T47D (cell line): Measurements from ENCODE around the gene SHC4.
"Not testable (repeated sequence)": the region's sequence is repeated elsewhere in the genome, so short reads cannot be mapped to it uniquely, and the experiment has no call there.

Source experiments
- DNase-seq, 2 experiments: peaks; one replicate each; pipeline versions ENCODE4 v3.0.0 to v3.0.0-alpha.2; 2011 to 2012; ENCODE audit warnings: low read depth in 1 of 2, low spot score in 1 of 2
- JUND ChIP-seq: IDR thresholded peaks from 2 replicates; pipeline ENCODE4 v1.6.1; 2012; ENCODE audit warnings: low read depth
- in situ Hi-C: cut with HindIII; loops from 2 replicates; pipeline ENCODE4 v1.10.0; 2016; ENCODE audit warnings: low sequenced_read_pairs, low pct_unique_long_range_greater_than_20kb

Gene SHC4

DNA sequence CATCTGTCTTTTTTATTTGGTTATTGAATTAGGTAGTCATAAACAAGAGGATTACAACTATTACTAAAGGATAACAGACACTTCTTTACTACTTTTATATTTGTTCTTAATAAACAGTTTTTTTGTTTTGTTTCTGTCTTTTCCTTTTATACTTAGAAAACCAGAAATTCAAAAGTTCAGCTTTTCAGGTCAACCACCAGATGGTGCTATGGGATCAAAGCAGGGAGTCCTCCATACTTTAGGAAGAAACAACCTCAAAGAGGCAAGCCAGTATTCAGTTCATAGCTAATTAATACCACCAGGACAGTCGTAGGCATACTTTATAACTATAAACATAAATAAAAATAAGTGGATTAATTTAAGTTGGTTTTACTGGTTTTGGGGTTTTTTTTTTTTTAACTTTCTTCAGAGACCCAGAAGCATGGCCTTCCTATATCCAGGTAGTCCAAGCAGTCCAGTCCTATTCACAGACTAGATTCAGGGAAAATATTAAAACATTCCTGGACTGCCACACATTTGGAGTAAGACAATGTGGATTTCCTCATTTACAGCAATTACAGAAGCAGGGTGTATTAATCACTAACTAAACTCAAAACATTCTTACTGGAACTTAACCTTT is 101.8 kb downstream of the SHC4 start:
- in situ Hi-C loops = no loop called here
- TF ChIP-seq JUND = no peak
- DNase-seq = peak; percentile 18 to 68

DNA sequence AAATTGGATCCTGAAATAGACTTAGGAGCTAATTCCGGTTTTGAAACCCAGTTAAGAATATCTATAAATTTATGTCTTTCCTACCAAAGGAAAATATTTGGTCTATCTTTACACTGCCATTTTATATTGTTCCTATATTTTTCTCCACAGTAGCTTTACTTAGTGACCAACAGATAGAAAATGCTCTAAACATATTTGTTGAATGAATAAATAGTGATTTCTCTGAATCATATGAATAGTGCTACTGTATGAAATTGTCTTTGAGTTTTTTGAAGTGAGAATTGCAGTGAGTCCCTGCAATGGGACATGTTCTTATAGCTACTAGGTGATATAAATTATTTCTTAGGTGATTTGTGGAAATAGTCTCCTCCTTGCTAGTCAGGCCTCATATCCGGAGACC is 104.3 kb downstream of the SHC4 start:
- TF ChIP-seq JUND = no peak
- no peak for DNase-seq
- in situ Hi-C loops = no loop called here

DNA sequence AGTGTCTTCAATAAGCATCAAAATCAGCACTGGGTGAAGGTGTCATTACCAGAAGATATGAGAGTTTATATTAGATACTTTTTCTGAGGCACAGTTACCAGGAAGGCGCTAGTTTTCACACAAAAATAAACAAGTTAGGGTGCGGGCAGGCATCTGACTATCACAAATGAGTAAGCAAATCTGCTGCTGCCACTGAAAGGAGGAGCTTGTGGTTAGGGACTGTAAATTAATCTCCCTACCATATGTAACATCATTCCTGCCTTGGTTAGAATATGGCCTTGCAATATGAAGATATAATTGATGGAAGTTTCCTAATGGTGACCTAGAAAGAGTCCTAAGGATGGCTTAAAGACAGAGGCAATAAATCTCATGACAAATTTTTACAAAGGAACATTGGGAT is 105.3 kb downstream of the SHC4 start:
- in situ Hi-C loops = no loop called here
- DNase-seq = no peak
- TF ChIP-seq JUND = no peak

DNA sequence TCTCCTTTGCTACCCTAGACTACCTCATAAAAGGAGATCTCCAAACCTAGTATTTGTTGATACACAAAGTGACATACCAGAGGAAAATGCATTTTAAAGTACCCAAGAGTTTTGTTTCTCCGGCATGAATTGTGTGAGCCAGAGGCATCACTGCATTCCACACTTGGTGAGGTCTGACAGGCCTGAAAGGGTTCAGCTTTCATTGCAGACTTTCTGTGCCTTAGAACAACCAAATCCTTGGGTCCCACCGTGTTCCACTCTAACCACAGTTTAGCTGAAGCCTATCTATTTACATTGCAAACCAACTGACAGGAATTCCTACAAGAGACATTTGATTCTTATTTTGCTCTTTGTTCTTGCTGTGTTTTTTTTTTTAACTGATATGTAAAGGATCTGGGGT is 106.8 kb downstream of the SHC4 start:
- no peak for DNase-seq
- no peak for TF ChIP-seq JUND
- in situ Hi-C loops = no loop called here

DNA sequence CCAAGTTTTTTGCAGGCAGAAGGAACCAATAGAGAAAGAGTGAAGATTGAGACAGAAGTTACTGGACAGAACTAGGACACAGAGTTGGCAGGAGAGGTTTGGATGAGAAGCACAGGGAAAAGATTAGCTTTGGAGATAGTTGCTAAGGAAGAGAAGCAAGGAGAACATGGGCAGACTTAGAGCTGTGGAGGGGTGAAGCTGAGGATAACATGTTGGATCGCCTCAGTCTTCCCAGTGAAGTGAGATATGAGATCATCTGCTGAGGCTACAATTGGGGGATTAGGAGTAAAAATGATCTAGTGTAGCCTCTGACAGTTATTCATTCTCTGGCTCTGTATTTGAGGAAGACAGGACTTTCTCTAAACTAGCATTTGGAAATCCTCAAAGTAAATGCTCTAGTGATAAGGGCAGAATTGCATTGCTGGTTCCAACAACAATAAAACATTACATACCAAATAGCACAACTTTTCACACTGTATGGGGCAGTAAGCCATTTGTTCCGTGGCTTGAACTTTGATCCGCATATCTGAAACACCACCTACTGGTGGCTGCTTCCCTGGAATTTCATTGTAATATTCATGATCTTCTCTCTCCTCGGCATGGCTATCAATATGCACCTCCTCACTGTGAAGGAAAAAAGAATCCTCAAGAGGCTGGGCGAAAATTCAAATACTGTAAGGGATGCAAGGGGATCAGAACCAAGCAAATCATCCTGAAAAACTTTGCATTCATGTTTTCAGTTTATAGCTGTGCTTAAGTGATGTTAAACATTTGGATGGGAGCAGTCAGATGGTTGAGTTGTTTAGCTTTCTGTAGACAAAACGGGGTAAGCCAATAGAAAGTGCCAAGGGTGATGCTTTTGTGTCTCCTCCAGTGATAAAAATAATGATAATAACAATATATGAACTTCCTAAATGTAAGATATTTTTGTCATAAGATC is 107.9 kb downstream of the SHC4 start:
- no peak for TF ChIP-seq JUND
- in situ Hi-C loops = no loop called here

DNA sequence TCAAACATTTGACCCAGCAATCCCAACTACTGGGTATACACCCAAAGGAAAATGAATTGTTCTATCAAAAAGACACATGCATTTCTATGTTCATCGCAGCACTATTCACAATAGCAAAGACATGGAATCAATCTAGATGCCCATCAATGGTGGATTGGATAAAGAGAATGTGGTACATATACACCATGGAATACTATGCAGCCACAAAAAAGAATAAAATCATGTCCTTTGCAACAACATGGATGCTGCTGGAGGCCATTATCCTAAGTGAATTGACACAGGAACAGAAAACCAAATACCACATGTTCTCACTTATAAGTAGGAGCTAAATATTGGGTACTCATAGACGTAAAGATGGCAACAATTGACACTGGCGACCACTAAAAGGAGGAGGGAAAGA is 109.3 kb downstream of the SHC4 start:
- DNase-seq, in situ Hi-C loops: not testable (repeated sequence)

More for the DNA sequence above, 107.9 kb downstream of the SHC4 start:
- peak in 1 of 2 experiments; percentile 32 for DNase-seq

DNA sequence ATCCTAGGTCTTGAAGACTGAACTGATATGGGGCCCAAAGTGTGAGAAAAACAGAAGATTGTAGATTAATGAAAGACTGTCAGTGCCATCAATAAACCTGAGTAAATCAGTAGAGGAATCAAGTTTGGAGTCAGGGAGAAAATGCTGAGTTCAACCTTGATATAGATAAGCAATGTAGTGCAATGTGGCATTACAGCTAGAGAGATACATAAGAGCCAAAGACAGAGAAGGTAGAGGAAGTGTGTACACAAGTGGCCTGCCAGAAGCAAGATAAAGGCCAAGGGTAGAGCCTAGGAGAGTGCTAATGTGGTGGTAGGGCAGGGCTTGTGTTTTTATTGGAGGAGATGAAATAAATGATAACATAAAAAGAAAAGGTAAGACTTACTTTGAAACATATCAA is 111.8 kb downstream of the SHC4 start:
- in situ Hi-C loops = no loop called here
- DNase-seq = no peak
- no peak for TF ChIP-seq JUND

DNA sequence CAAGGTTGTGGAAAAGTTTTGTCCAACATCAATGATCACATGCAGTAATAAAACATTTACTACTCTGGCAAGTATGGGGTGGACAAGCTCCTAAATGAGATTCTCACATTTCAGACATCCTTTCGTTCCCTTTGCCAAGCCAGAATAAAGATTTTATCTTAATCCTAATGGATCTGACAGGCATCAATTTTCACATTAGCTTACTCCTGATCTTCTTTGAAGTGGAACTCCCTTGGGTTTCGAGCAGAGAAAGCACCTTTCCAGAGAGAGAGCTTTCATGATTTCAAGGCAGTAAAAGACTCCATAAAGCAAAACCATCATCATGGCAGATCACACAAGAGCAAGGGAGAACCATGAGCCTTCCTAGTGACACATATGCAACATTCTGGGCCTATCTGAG is 113.1 kb downstream of the SHC4 start:
- no peak for TF ChIP-seq JUND
- DNase-seq = no peak
- in situ Hi-C loops = no loop called here

DNA sequence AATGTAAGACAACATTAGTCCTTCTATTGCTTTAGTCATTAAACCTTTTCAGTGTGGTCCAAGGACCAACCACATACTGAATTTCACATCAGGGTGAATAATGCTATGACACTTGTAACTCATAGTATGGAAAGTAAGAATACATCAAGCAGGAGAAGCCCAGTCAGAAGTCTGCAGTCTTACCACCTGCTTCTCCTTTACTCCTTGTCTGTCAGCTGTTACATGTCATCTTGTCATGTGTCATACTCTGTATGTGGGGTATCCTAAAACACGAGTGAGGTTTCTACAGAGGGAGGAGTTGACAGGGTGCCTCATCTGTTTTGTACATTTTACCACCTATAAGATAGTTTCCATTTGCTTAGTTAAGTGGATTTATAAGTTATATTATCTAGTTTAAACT is 118.6 kb downstream of the SHC4 start:
- DNase-seq = no peak
- no peak for TF ChIP-seq JUND
- in situ Hi-C loops = no loop called here

DNA sequence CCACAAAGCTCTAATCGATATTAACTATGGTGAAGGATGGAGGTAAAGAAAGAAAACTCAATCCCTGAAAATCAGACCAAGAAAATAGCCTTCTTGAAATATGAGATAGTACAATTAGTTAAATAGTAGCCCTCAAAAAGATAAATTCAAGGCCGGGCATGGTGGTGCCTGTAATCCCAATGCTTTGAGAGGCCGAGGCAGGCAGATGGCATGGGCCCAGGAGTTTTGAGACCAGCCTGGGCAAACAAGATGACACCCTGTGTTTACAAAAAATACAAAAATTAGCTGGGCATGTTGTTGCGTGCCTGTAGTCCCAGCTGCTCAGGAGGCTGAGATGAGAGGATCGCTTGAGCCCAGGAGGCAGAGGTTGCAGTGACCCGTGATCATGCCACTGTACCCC is 121.2 kb downstream of the SHC4 start:
- no peak for DNase-seq
- in situ Hi-C loops = no loop called here
- TF ChIP-seq JUND = no peak

DNA sequence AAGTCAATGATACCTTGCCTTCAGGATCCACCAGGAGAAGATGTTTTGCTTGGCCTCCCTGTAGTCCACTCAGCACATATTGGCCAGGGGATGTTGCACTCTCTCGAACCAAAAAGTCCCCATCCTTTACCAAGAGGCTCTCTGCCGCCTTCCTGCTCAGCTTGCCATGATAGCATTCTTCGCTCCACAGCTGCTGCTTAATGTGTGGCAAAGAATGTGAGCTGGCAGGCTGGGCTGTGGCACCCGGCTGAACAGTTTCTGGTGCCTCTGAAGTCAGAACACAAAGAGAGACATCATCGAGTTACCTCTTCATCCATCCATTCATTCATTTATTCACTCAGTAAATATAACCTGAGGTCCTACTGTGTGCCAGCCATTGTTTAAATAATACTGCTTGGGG is 129.0 kb downstream of the SHC4 start:
- no peak for TF ChIP-seq JUND
- in situ Hi-C loops = no loop called here
- DNase-seq = no peak

DNA sequence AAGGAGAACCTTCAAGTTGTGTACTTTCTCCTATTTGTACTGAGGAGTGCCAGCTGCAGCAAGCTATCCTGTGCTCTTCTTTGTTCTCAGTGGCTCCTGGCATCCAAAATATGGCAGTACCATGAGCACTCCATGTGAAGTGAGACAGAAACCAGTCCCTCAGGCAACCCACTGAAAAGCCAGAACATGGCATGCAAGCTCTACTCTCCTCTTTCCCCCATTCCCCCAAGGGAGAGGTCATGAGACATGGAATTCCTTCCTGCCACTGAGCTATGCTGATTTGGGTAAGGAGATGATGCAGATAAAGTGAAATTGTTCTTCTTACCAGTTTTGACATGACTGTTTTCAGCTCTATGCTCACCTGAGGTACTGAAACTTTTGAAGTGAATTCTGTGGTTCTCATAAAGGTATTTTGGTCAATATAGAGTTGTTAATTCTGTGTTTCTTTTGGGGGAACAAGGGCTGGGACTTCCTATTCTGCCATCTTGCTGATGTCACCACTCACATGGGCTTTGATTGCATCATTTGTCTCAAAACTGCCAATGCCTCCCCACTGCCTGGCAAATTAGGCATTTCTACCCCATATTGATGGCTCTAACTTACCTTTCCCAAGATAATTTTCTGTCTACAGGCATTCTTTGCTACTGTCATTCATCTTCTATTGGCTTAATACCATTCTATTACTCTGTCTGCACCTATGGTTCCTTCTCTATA is 130.0 kb downstream of the SHC4 start:
- DNase-seq = no peak
- in situ Hi-C loops = no loop called here
- no peak for TF ChIP-seq JUND

DNA sequence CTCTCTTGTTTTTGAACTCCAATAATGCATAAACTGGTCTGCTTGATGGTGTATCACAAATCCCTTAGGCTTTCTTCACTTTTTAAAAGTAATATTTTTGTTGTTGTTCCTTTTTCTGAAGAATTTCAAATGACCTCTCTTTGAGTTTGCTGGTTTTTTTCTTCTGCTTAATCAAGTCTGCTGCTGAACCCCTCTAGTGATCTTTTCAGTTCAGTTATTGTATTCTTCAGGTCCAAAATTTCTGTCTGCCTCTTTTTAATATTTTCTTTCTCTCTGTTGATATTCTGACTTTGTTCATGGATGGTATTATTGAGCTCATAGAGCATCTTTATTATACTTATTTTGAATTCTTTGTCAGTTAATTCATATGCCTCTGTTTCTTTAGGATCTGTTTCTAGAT is 131.1 kb downstream of the SHC4 start:
- no peak for TF ChIP-seq JUND
- no peak for DNase-seq
- in situ Hi-C loops = no loop called here
